Dermis blood vessel endothelial cell (primary cell): ENCODE results near the gene KCNJ5. TPM values are rescaled to one million over a fixed set of nuclear protein-coding genes. Genes with fewer than 3 reads are reported as not detected.

Experiments used
- DNase-seq: peaks from one replicate; pipeline ENCODE4 v3.0.0; 2010
- total RNA-seq: library from RNA; depleted of rRNA; stranded (reverse); fragments of >200 nt; gene quantifications from 2 replicates; pipeline ENCODE4 v1.2.3, GENCODE V29; 2014

The KCNJ5 gene
- total RNA-seq, 1 donor from 2014 or later = not detected

- DNase-seq = no peak
These were observed 71.7 kb downstream of the KCNJ5 start for GRCh38 chr11:128962896-128963295.

- no peak for DNase-seq
These were observed 72.7 kb downstream of the KCNJ5 start for GRCh38 chr11:128963744-128964325.

- DNase-seq = peak; percentile 86
These were observed 73.3 kb downstream of the KCNJ5 start for GRCh38 chr11:128964463-128964930.

GRCh38 chr11:128965485-128965884 lies 74.3 kb downstream of the KCNJ5 start:
- no peak for DNase-seq

- no peak for DNase-seq
These were observed 76.4 kb downstream of the KCNJ5 start for GRCh38 chr11:128967578-128967977.

- DNase-seq = no peak
These were observed 77.8 kb downstream of the KCNJ5 start for GRCh38 chr11:128968916-128969315.

Other genes starting within 250 kb of the KCNJ5 start
- gene FLI1, start 197.3 kb upstream of the KCNJ5 start, total RNA-seq = 210 and 251 TPM in 2 replicates
- 0.23 and 0.34 TPM in 2 replicates for gene KCNJ1, start 24.1 kb upstream of the KCNJ5 start, total RNA-seq
- gene TP53AIP1, start 51.5 kb downstream of the KCNJ5 start, total RNA-seq = not detected in 2 replicates